GM12865 (cell line): ENCODE results near the gene S100A1.

ENCODE experiments used
- DNase-seq: peaks from one replicate; pipeline ENCODE4 v3.0.0; 2010; ENCODE audit warnings: low read depth
- H3K4me3 ChIP-seq: 2 replicates; pipeline ENCODE4 v1.5.1; 2011; ENCODE audit warnings: mild to moderate bottlenecking, low read depth, low read length, control low read depth
- CTCF ChIP-seq: IDR thresholded peaks from 2 replicates; pipeline ENCODE4 v1.5.1; 2011; ENCODE audit warnings: low read length, control low read depth, low read depth, inconsistent platforms; ENCODE audit not compliant: insufficient read depth; ENCODE audit errors: missing control alignments

Gene S100A1

GRCh38 chr1:153679337-153680119, 51.3 kb downstream of the S100A1 start:
- peak overlapping the region; percentile 2; the same call in 1 of the 2 replicates for H3K4me3 ChIP-seq
- TF ChIP-seq CTCF = no peak
- DNase-seq = no peak

- no peak for TF ChIP-seq CTCF
- H3K4me3 ChIP-seq = no peak overlapping the region
- DNase-seq = no peak
These were observed 51.8 kb downstream of the S100A1 start for GRCh38 chr1:153680120-153680403.
